Cerebellar cortex (tissue), 1 donor: Measurements from ENCODE around the gene MB21D2.
A peak's percentile ranks its signal among the peaks of the same experiment; 100 is the strongest.

ENCODE experiments used
- DNase-seq: peaks from one replicate; pipeline ENCODE4 v3.0.0-alpha.2; 2015; ENCODE audit warnings: low spot score

MB21D2 gene

GRCh38 chr3:192890347-192891335, 27.0 kb downstream of the MB21D2 start:
- DNase-seq, result no peak

- DNase-seq, result no peak
Measured at GRCh38 chr3:192889679-192890078, 28.0 kb downstream of the MB21D2 start.

DNA sequence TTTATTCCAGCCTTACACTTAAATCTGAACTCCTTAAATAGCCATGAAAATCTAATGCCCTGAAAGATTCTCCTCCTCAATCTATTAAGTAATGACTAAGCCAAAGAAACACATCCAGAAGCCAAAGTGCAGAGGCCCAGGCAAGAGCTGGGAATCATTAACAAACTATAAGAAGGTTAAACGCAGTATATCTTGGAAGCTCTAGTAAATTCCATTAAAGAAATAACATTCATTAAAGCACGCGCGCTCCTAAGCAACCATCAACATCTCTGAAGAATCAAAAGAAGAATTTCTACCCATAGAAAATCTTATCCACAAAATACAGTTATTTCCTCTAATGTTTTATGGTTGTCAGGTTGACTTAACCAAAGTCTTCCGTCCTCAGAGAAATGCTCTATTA, 29.5 kb downstream of the MB21D2 start:
- no peak for DNase-seq

GRCh38 chr3:192887701-192888100, 30.0 kb downstream of the MB21D2 start:
- no peak for DNase-seq

DNA sequence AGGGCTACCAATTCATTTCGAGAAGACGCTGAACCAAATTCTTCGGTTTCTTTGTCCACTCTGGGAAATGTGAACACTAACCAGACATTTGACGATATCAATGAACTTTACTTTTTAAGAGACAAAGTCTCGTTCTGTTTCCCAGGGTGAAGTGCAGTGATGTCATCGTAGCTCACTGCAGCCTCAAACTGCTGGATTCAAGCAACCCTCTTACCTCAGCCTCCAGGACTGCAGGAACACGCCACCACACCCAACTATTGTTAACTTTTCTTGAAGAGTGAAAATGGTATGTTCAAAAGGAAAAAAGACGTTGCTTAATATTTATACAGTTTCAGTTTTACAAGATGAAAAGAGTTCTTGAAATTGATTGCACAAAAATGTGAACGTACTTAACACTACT, 30.6 kb downstream of the MB21D2 start:
- no peak for DNase-seq

DNA sequence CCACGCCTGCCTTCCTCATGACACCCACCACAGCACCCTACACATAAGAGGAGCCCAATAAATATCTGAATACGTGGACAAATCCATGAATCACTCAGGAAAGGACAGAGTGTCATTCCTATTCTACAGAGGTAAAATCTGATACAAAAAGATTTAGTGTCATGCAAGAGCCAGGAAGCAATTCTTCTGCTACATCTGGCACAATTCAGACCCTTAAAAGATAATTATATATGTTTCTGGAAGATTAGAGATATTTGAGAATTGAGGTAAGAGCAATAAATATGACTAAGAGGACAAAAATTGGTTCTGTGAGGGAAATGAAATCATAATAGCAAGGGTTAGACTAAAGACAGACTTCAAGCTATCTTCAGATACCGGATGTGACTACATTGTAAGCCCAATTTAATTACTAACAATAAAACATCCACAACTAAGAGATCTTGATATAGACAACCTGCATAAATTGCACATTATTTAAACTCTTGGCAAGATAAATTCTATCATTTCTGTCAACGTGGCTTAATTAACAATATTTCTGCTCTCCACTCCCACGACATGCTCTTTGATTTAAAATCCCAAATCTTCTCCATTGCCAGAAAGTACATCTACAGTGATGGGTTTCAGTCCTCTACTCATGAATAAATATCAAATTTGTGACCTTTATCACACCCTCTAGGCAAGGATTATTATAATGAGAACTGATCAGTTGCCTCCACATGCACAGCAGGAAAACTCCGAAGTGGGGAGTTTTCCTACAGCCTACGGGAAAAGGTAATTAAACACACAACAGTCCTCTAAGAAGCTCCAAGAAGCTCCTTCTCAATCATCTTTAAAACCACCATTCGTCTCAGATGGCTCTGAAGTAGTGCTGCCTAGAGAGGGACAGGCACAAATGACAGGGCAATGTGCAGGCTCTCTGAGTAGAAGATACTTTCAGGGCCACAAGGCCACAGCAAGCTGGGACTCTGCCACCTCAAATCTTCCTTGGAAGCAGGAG, 32.6 kb downstream of the MB21D2 start:
- DNase-seq, result no peak

GRCh38 chr3:192883512-192883911, 34.1 kb downstream of the MB21D2 start:
- no peak for DNase-seq

- DNase-seq, result no peak
Measured at GRCh38 chr3:192881159-192881786, 36.4 kb downstream of the MB21D2 start.

- no peak for DNase-seq
Measured at GRCh38 chr3:192880313-192880712, 37.3 kb downstream of the MB21D2 start.

DNA sequence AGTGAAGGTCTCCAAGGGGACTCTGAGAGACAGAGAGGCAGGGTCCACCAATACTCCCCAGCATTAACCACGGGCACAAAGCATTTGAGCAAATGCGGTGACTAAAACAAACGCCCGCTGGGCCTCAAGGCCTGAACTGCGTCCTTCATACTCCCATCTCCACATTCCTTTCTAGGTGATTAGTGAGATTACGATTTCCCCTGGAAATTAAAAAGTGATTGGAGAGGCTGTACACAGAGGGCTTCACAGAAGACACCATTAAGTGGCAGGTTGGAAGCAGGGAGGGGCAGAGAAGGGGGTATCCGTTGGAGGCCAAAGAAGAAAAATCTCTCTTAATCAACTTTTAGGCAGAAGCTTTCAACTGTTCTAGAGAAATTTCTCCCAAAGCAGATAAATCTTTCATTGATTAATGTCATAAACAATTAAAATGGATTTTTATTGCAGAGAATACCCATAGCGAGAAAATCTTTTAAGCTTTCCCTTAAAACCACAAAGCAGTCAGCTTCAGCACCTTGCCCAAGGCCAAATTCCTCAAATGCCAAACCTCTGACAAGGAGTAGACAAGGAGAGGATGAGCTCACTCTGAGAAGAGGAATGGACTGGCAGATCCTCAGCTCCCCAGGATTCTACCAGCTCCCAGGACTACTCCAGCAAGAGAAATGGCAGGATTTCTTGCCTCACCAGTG, 38.2 kb downstream of the MB21D2 start:
- no peak for DNase-seq

GRCh38 chr3:192875971-192876565, 41.6 kb downstream of the MB21D2 start:
- DNase-seq, result no peak

DNA sequence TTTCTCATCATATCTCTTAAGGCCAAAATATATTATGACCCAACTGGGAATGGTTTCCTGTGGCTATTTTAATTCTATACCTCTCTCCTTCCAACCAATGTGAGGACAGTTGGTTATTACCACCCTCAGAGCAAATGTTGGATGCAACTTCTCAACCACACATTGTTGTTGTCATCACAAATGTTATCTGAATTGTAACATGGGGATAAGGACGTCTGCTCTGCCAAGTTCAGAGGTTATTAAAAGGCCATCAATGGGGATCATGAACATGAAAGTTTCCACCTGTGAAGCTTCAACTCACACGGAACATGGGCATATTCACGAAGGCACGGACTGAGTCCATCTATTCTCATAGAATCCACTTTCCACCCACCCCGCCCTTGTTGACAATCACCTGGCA, 46.8 kb downstream of the MB21D2 start:
- DNase-seq, result no peak

DNA sequence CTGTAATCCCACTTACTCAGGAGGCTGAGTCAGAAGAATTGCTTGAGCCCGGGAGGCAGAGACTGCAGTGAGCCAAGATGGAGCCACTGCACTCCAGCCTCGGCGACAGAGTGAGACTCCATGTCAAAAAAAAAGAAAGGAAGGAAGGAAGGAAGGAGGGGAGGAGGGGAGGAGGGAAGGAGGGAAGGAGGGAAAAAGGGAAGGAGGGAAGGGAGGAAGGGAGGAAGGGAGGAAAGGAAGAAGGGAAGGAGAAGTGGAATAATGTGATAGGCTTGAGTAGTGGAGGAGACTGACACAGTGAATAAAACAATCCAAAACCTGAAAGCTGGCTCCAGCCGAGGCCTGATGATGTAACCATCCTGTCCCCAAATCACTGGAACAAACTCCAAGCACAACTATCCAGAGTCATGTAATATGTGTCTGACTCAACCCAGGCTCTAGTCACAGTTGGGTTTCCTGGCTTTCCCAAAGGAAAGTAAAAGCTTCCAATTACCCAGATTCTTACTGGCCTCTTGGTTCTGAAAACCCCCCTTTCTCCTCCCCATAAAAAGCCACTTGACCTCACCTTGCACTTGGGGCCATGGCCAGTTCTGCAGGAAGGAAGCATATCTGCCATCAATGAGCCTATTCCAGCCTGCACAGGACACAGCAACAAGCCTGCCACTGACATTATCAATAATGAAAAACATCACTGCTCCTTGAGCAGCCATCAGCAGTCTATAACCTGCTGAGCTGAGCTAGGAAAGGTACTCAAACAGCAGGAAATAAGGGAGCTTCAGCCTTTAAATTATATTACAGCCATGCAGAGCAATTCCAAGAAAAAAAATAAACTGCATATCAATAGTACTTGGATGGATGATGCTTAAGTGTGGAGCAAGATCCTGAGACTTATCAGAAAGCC, 48.3 kb downstream of the MB21D2 start:
- DNase-seq, result no peak

GRCh38 chr3:192867645-192868044, 50.0 kb downstream of the MB21D2 start:
- DNase-seq, result no peak

DNA sequence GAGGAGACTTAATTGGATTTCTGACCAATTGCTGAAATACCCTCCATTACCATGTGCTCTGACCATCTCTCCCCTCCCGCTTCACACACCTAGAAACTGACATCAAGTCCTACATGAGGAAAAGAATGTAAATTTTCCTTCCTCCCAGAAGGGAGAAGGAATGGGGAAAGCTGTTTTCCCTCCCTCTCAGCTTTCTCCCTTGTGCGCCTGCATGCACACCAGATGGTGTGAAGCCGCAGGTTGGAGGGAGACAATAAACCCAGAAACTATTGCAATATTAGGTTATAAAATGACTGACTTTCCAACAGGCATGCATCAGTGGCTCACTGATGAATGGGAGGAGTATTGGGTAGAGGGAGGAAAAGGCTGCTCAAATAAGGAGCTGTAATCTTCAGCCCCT, 50.9 kb downstream of the MB21D2 start:
- peak; percentile 21 for DNase-seq

- no peak for DNase-seq
Measured at GRCh38 chr3:192864941-192865340, 52.7 kb downstream of the MB21D2 start.

- no peak for DNase-seq
Measured at GRCh38 chr3:192863091-192863420, 54.6 kb downstream of the MB21D2 start.

DNA sequence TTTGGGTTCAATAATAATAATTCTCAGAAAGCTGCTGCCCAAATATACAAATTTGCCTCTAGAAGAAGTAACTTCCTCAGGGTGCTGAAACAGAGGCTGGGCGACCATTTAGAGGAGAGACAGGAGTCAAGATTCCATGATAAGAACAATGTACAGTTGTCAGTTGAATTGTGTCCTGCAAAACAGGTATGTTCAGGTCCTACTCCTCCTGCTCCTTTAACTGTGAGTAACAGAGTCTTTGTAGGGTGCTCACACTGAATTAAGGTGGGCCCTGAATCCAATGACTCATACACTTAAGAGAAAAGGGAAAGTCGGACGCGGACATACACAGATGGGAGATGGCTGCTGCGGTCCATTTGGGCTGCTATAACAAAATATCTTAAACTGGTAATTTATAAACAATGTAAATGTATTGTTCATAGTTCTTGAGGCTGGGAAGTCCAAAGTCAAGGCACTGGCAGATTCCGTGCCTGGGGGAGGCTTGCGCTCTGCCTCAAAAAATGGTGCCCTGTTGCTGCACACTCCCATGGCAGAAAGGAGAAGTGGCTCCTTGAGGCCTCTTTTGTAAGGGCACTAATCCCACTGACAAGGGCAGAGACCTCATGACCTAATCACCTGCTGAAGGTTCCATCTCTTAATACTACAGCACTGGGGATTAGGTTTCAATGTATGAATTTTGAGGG, 55.1 kb downstream of the MB21D2 start:
- no peak for DNase-seq

DNA sequence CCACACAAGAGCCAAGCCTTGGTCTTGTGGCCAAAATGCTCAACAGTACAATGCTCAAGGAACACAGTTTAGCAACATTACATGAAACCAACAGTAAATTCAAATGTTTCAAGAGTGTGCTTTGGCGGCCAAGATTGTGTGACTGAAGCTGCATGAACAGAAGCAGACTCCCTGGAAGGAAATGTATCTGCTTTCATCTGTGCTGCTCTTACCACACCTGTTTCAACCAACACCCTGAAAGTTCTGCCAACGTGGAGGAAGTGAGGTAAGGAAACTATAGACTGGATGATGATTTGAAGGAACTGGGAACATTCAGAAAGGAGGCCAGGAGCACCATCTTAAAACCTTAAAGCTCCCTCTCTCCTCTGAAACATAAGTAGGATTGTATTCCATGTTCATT, 55.7 kb downstream of the MB21D2 start:
- DNase-seq, result no peak

DNA sequence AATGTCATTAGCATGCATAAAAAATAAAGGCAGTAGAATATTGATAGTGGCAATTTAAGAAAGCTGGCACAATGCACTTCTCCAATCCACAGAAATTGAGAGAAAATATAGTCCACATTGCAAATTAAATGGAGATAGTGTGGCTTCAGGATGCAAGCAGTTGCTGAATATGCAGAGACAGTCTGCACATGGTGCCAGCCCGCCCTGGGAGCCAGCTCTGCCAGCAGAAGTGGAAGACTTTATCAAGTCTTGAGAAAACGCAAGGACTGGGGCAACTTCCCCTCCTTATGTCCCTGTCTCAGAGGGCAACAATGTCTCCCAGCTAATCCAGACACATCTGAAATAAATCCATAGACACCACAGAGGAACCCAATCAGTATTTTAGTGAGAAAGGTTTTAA, 57.2 kb downstream of the MB21D2 start:
- peak; percentile 27 for DNase-seq
